Heart right ventricle (tissue), 16 donors: Measurements from ENCODE around the gene OSBPL9. TPM values are rescaled to one million over a fixed set of nuclear protein-coding genes. Genes with fewer than 3 reads are reported as not detected.

Experiments used
- ATAC-seq, 8 donors: fragments of 200-7000 bp; cut with Tn5 transposase; one replicate each; pipeline ENCODE4 v1.9.1; 2020; ENCODE audit warnings: mild to moderate bottlenecking in 8 of 8, moderate library complexity in 8 of 8, moderate number of reproducible peaks in 1 of 8
- DNase-seq, 2 donors: peaks; one replicate each; pipeline ENCODE4 v3.0.0-alpha.2; 2020
- H3K27ac ChIP-seq, 10 donors: fragments of 200-600 bp; sonication (generic) in 2 of 10; one replicate each; pipeline versions ENCODE4 v1.5.0 to v1.8.0; 2020 to 2022; ENCODE audit warnings: mild to moderate bottlenecking in 3 of 10
- H3K27me3 ChIP-seq, 7 donors: fragments of 200-600 bp; one replicate each; pipeline ENCODE4 v1.8.0; 2021 to 2022; ENCODE audit warnings: mild to moderate bottlenecking in 2 of 7
- H3K36me3 ChIP-seq, 9 donors: fragments of 200-600 bp; sonication (generic) in 1 of 9; one replicate each; pipeline versions ENCODE4 v1.5.0 to v1.8.0; 2020 to 2022; ENCODE audit warnings: mild to moderate bottlenecking in 2 of 9
- H3K4me1 ChIP-seq, 9 donors: fragments of 200-600 bp; sonication (generic) in 1 of 9; one replicate each; pipeline versions ENCODE4 v1.5.0 to v1.8.0; 2020 to 2022; ENCODE audit warnings: mild to moderate bottlenecking in 4 of 9
- H3K4me3 ChIP-seq, 10 donors: fragments of 200-600 bp; sonication (generic) in 2 of 10; one replicate each; pipeline versions ENCODE4 v1.5.0 to v1.8.0; 2020 to 2022; ENCODE audit warnings: mild to moderate bottlenecking in 7 of 10, moderate library complexity in 2 of 10
- H3K9me3 ChIP-seq, 11 donors: fragments of 200-600 bp in 10 of 11; sonication (generic) in 2 of 11; one replicate each; pipeline versions ENCODE4 v1.5.0 to v1.8.0; 2013 to 2022; ENCODE audit warnings: mild to moderate bottlenecking in 2 of 11, control low read depth in 1 of 11, moderate library complexity in 1 of 11
- WGBS, 2 donors: extraction: QIAGEN DNeasy Blood & Tissue Kit; methylation state at CpG; one replicate each; pipeline ENCODE4 v1.1.7; 2013; ENCODE audit warnings: inconsistent platforms in 1 of 2; 5-methylcytosine and 5-hydroxymethylcytosine counted together
- intact Hi-C, 10 donors: fragments of 100-400 bp; cut with DNase I; formaldehyde crosslinking; loops; one replicate each; pipeline versions ENCODE4 v1.11.1 to v1.14.2; 2022
- polyA plus RNA-seq, 2 donors: library from polyadenylated mRNA; stranded (reverse); fragments of 200-250 nt; gene quantifications; one replicate each; pipeline ENCODE4 v1.2.3, GENCODE V29; 2013
- total RNA-seq, 10 donors: library from RNA; stranded (reverse); fragmentation: NEBNext Ultra II Directional in 3 of 10; extraction: Animal tissue kit (Norgen Biotek cat#: 25700) in 3 of 10; gene quantifications; one replicate each; pipeline versions ENCODE4 v1.2.1 to v1.2.4, GENCODE V29; 2021 to 2023
- TF ChIP-seq, protein P1 (sequence below), 9 donors: fragments of 200-600 bp; sonication (generic) in 2 of 9; IDR thresholded peaks; one replicate each; pipeline versions ENCODE4 v1.5.0 to v1.8.0; 2021 to 2022; ENCODE audit warnings: antibody characterized with exemption in 9 of 9, mild to moderate bottlenecking in 5 of 9, moderate library complexity in 1 of 9
- donor health status: Arrhythmogenic right ventricular cardiomyopathy.
- donor health status: ischemic (EF 13 %, LVEDD 7.1; RV severe dilation, severe dysfunction).
- donor health status: healthy with polysubstance abuse.
- donor health status: DM: no; HTN: yes; CAD: no.
- donor health status: DM: no; HTN: no; CAD: no.
- donor health status: ischemic (EF 25% LVEDD 6.9; RV normal size, moderate dysfunction).
- donor health status: ischemic (EF 25% LVEDD 5.7; RV mildly dilated, moderate dysfunction).
- donor health status: healthy.
- donor health status: DM: yes; HTN: yes; CAD: no.
- donor health status: Ischemic cardiomyopathy.
- donor health status: ischemic (EF 35%, LVEDD 5.7; RV mildly dilated, moderate dysfunction).
- donor health status: nonischemic (EF 11% LVEDD 7.7; RV severe dilation, severe dysfunction).
- donor health status: DM: yes; HTN: yes; CAD: no.
- donor health status: PGD.
- donor health status: ischemic (EF 29% LVEDD 5.4; RV normal size, mild dysfunction).
- donor health status: nonischemic (EF 23%, LVEDD 6.1; RV moderate dilation, normal function).

The OSBPL9 gene
- total and polyA plus RNA-seq, 12 donors: 32.5 to 82.9 (median 55.6) TPM

DNA sequence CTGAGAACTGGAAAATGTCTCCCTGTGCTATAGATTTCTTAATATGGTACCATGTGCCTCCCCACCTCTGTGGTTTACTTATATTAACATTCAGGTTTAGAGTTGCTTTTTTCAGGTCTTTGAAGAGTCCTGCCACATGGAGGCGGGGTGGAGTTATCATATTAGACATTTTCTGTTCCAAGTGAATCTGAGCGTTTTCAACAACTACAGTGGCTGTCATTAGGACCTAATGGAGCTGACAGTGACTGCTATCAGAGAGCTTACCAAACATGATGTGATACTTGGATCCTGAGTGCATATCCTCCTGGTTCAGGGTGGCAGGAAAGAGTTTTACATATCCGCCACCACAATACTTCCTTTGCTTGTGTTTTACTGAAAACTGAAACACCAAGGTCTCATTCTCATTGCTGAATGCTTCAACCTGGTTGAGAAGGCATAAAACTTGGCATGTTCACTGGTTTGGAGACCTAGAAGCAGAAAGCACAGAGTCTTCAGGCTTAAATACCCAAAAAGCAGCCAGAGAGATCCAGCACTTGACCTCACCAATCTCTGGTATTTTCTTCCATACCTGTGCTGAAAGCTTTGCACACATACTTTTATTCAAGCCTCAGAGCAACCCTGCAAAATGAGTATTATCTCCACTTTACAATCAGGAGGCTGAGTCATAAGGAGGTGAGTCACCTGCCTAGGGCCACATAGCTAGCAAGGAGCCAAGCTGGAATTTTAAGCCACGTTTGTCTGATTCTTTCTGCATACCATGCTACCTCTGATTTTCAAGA, 47.4 kb upstream of the OSBPL9 start:
- H3K4me1 ChIP-seq: peaks cover 0 to 56% (median 22%) of the 10 kb centered on the region in 9 donors
- no peaks in the 10 kb centered on the region for H3K9me3 ChIP-seq
- TF ChIP-seq, protein P1, sequence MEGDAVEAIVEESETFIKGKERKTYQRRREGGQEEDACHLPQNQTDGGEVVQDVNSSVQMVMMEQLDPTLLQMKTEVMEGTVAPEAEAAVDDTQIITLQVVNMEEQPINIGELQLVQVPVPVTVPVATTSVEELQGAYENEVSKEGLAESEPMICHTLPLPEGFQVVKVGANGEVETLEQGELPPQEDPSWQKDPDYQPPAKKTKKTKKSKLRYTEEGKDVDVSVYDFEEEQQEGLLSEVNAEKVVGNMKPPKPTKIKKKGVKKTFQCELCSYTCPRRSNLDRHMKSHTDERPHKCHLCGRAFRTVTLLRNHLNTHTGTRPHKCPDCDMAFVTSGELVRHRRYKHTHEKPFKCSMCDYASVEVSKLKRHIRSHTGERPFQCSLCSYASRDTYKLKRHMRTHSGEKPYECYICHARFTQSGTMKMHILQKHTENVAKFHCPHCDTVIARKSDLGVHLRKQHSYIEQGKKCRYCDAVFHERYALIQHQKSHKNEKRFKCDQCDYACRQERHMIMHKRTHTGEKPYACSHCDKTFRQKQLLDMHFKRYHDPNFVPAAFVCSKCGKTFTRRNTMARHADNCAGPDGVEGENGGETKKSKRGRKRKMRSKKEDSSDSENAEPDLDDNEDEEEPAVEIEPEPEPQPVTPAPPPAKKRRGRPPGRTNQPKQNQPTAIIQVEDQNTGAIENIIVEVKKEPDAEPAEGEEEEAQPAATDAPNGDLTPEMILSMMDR (IDR thresholded peaks at IDR 0.05): peak in 5 of 9 donors; percentile 14 to 43 (median 39)
- H3K36me3 ChIP-seq: no peaks in the 10 kb centered on the region
- DNase-seq: no peak
- H3K27me3 ChIP-seq: no peaks in the 10 kb centered on the region
- no peak overlapping the region for H3K4me3 ChIP-seq
- peak overlapping the region in 2 of 10 donors; percentile 19 to 71 for H3K27ac ChIP-seq
- peak in 6 of 8 donors; percentile 32 to 48 (median 38) for ATAC-seq
- 41 to 51% methylated on average over 4 of the region's 4 CpGs for WGBS, 2 donors
- intact Hi-C loops: loop anchor here in 2 of 10 donors (5.0 kb wide), 1 partner anchor 198 kb away; no protein-coding TSS in a partner anchor

GRCh38 chr1:51570063-51570710, 46.7 kb upstream of the OSBPL9 start:
- intact Hi-C loops: no loop called here
- no peak overlapping the region for H3K4me3 ChIP-seq
- TF ChIP-seq, protein P1 (IDR thresholded peaks at IDR 0.05): no peak
- WGBS, 2 donors: 83 to 84% methylated on average over 4 of the region's 4 CpGs
- H3K4me1 ChIP-seq: peaks cover 0 to 56% (median 22%) of the 10 kb centered on the region in 9 donors
- no peaks in the 10 kb centered on the region for H3K9me3 ChIP-seq
- ATAC-seq (no peak), DNase-seq (no peak)
- H3K27me3 ChIP-seq: no peaks in the 10 kb centered on the region
- H3K36me3 ChIP-seq: no peaks in the 10 kb centered on the region
- H3K27ac ChIP-seq: peak overlapping the region in 1 of 10 donors; percentile 71

DNA sequence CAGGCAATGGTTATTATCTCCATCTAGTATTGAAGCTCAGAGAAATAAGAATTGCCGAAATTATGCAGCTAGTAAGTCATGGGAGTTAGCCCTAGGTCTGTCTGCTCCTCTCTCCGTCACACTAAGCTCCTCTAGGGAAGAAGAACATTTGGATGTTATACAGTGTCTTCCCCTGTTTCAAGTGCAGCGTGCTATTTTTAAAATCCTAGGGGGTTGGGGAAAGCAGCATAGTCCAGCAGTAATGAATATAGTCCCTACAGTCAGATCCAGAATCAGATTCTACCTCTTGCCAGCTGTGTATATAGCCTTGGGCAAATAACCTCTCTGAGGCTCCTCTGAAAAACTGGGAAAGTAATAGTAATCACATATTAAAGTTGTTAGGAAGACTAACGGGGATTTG, 44.5 kb upstream of the OSBPL9 start:
- Histone ChIP-seq H3K27ac (peak overlapping the region in 1 of 10 donors; percentile 49), H3K4me1 (peaks cover 0 to 53% (median 22%) of the 10 kb centered on the region in 9 donors)

DNA sequence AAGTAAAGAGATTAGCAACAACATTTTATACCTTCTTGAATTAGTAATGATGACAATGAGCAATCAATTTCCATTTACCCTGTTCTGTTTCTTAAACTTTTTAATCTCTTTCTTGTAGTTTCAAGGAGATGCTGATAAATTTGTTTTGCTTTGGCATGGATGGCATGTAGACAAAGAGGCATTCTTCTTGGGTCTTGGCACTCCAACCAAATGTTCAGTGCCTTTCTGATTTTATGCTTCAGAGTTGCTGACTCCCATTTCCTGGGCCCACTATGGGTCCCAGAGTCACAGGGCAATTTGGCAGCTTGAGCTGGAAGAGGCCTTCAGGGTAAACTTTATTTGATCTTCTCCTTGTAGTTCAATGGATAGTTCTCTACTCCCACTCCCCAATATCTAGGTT, 42.1 kb upstream of the OSBPL9 start:
- no peak for DNase-seq
- H3K9me3 ChIP-seq: no peaks in the 10 kb centered on the region
- no peaks in the 10 kb centered on the region for H3K27me3 ChIP-seq
- TF ChIP-seq, protein P1 (IDR thresholded peaks at IDR 0.05): no peak
- peaks cover 0 to 49% (median 11%) of the 10 kb centered on the region in 9 donors for H3K4me1 ChIP-seq
- no peaks in the 10 kb centered on the region for H3K36me3 ChIP-seq
- H3K27ac ChIP-seq: no peak overlapping the region
- no peak overlapping the region for H3K4me3 ChIP-seq
- intact Hi-C loops: no loop called here
- no peak for ATAC-seq

More for the DNA sequence above, 44.5 kb upstream of the OSBPL9 start:
- H3K4me3 ChIP-seq: no peak overlapping the region
- no peaks in the 10 kb centered on the region for H3K9me3 ChIP-seq
- 53 to 61% methylated on average over 4 of the region's 4 CpGs for WGBS, 2 donors
- H3K36me3 ChIP-seq: no peaks in the 10 kb centered on the region
- H3K27me3 ChIP-seq: no peaks in the 10 kb centered on the region
- TF ChIP-seq, protein P1 (IDR thresholded peaks at IDR 0.05): no peak
- ATAC-seq: peak in 7 of 8 donors; percentile 44 to 83 (median 59)
- no peak for DNase-seq
- intact Hi-C loops: no loop called here
